ENCODE measurements around the gene PER2. TPM values are rescaled to one million over a fixed set of nuclear protein-coding genes. Genes with fewer than 3 reads are reported as not detected.

PER2 gene
- total and polyA plus RNA-seq, 9 of the 15 experiments (the other 6 are each of a cell fraction or from before 2014, with no cell fraction given), result 1.1 to 10.3 (median 2.9) TPM

DNA sequence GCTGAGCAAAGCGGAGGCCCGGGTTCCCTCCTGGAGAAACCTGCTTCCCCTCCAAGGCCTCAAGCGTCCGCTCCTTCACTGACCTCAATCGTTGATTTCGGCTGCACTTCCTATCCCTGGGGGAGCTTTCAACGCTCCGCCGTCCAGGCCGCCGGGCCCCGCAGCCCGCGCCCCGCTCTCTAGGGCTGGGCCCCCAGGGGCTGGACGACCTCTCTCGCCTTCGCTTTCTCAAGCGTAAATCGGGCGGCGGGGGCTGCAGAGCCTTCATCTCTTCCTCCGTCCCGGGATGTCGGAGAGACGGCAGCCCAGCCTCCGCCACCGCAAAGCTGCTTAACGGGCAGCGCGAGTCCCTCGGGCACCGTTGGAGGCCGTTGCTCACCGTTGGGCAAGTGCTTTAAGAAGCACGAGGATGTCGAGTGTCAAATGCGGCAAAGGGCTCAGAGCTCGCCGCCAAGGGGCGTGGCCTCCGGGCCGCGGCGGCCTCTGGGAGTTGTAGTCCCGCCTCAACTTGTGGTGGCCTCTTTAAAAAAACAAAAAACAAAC, 57.1 kb downstream of the PER2 start (continued):
- TF ChIP-seq, protein P1, sequence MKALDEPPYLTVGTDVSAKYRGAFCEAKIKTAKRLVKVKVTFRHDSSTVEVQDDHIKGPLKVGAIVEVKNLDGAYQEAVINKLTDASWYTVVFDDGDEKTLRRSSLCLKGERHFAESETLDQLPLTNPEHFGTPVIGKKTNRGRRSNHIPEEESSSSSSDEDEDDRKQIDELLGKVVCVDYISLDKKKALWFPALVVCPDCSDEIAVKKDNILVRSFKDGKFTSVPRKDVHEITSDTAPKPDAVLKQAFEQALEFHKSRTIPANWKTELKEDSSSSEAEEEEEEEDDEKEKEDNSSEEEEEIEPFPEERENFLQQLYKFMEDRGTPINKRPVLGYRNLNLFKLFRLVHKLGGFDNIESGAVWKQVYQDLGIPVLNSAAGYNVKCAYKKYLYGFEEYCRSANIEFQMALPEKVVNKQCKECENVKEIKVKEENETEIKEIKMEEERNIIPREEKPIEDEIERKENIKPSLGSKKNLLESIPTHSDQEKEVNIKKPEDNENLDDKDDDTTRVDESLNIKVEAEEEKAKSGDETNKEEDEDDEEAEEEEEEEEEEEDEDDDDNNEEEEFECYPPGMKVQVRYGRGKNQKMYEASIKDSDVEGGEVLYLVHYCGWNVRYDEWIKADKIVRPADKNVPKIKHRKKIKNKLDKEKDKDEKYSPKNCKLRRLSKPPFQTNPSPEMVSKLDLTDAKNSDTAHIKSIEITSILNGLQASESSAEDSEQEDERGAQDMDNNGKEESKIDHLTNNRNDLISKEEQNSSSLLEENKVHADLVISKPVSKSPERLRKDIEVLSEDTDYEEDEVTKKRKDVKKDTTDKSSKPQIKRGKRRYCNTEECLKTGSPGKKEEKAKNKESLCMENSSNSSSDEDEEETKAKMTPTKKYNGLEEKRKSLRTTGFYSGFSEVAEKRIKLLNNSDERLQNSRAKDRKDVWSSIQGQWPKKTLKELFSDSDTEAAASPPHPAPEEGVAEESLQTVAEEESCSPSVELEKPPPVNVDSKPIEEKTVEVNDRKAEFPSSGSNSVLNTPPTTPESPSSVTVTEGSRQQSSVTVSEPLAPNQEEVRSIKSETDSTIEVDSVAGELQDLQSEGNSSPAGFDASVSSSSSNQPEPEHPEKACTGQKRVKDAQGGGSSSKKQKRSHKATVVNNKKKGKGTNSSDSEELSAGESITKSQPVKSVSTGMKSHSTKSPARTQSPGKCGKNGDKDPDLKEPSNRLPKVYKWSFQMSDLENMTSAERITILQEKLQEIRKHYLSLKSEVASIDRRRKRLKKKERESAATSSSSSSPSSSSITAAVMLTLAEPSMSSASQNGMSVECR (CRISPR knock-in tag; IDR thresholded peaks at IDR 0.05), result peak; percentile 69
- TF ChIP-seq NR1H2 (CRISPR knock-in tag; IDR thresholded peaks at IDR 0.05), result no peak
- TF ChIP-seq, protein P2, sequence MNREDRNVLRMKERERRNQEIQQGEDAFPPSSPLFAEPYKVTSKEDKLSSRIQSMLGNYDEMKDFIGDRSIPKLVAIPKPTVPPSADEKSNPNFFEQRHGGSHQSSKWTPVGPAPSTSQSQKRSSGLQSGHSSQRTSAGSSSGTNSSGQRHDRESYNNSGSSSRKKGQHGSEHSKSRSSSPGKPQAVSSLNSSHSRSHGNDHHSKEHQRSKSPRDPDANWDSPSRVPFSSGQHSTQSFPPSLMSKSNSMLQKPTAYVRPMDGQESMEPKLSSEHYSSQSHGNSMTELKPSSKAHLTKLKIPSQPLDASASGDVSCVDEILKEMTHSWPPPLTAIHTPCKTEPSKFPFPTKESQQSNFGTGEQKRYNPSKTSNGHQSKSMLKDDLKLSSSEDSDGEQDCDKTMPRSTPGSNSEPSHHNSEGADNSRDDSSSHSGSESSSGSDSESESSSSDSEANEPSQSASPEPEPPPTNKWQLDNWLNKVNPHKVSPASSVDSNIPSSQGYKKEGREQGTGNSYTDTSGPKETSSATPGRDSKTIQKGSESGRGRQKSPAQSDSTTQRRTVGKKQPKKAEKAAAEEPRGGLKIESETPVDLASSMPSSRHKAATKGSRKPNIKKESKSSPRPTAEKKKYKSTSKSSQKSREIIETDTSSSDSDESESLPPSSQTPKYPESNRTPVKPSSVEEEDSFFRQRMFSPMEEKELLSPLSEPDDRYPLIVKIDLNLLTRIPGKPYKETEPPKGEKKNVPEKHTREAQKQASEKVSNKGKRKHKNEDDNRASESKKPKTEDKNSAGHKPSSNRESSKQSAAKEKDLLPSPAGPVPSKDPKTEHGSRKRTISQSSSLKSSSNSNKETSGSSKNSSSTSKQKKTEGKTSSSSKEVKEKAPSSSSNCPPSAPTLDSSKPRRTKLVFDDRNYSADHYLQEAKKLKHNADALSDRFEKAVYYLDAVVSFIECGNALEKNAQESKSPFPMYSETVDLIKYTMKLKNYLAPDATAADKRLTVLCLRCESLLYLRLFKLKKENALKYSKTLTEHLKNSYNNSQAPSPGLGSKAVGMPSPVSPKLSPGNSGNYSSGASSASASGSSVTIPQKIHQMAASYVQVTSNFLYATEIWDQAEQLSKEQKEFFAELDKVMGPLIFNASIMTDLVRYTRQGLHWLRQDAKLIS (CRISPR knock-in tag; IDR thresholded peaks at IDR 0.05), result 0 out of 2 replicates have a peak, but pooled peaks have one; percentile 61
- TF ChIP-seq ESRRA (IDR thresholded peaks at IDR 0.05; ENCODE audit: borderline replicate concordance, low read depth), result no peak
- TF ChIP-seq BRD9 (IDR thresholded peaks at IDR 0.05; ENCODE audit: low read depth, partially characterized antibody), result no peak
- no peak for TF ChIP-seq IFI16 (CRISPR knock-in tag; IDR thresholded peaks at IDR 0.05)
- TF ChIP-seq, protein P3, sequence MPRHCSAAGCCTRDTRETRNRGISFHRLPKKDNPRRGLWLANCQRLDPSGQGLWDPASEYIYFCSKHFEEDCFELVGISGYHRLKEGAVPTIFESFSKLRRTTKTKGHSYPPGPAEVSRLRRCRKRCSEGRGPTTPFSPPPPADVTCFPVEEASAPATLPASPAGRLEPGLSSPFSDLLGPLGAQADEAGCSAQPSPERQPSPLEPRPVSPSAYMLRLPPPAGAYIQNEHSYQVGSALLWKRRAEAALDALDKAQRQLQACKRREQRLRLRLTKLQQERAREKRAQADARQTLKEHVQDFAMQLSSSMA (CRISPR knock-in tag; IDR thresholded peaks at IDR 0.05), result no peak
- no peak for TF ChIP-seq FOXP1 (CRISPR knock-in tag; IDR thresholded peaks at IDR 0.05)
- TF ChIP-seq, protein P4, sequence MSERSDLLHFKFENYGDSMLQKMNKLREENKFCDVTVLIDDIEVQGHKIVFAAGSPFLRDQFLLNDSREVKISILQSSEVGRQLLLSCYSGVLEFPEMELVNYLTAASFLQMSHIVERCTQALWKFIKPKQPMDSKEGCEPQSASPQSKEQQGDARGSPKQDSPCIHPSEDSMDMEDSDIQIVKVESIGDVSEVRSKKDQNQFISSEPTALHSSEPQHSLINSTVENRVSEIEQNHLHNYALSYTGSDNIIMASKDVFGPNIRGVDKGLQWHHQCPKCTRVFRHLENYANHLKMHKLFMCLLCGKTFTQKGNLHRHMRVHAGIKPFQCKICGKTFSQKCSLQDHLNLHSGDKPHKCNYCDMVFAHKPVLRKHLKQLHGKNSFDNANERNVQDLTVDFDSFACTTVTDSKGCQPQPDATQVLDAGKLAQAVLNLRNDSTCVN (CRISPR knock-in tag; IDR thresholded peaks at IDR 0.05), result no peak
- no peak for TF ChIP-seq ERF (CRISPR knock-in tag; IDR thresholded peaks at IDR 0.05)
- TF ChIP-seq SPI1 (IDR thresholded peaks at IDR 0.05; ENCODE audit: borderline replicate concordance, low read depth, low read length), result no peak
- no peak for TF ChIP-seq SRSF3 (IDR thresholded peaks at IDR 0.05; ENCODE audit: insufficient read depth, low read length)
- TF ChIP-seq, protein P5, sequence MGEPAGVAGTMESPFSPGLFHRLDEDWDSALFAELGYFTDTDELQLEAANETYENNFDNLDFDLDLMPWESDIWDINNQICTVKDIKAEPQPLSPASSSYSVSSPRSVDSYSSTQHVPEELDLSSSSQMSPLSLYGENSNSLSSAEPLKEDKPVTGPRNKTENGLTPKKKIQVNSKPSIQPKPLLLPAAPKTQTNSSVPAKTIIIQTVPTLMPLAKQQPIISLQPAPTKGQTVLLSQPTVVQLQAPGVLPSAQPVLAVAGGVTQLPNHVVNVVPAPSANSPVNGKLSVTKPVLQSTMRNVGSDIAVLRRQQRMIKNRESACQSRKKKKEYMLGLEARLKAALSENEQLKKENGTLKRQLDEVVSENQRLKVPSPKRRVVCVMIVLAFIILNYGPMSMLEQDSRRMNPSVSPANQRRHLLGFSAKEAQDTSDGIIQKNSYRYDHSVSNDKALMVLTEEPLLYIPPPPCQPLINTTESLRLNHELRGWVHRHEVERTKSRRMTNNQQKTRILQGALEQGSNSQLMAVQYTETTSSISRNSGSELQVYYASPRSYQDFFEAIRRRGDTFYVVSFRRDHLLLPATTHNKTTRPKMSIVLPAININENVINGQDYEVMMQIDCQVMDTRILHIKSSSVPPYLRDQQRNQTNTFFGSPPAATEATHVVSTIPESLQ (CRISPR knock-in tag; IDR thresholded peaks at IDR 0.05), result no peak

All from K562 (cell line).